ENCODE measurements around the gene PCDH11Y.
"Not testable (repeated sequence)": the region's sequence is repeated elsewhere in the genome, so short reads cannot be mapped to it uniquely, and the experiment has no call there.

DNA sequence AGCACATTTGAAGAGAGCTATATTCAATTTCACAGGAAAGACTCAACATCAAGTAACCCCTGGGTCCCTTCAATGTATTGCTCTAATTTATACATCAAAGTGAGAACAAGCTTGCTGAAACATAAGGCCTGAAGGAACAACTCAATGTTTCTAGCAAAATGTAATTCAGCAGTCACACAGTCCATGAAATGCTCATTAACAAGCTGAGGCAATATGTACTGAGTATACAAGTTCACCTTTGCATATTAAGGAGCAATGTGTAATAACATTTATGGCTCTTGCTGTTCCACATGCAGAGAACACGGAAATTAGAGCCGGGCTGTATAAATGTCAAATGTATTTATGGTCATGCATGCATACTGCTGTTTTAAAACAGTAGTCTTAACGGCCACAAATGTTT, 342.1 kb downstream of the PCDH11Y start:
- not testable (repeated sequence) for TF ChIP-seq SIN3A (IDR thresholded peaks at IDR 0.05; ENCODE audit: low read depth); POLR2AphosphoS5 (IDR thresholded peaks at IDR 0.05; ENCODE audit: low read depth, low read length); POLR2A (IDR thresholded peaks at IDR 0.05; ENCODE audit: borderline replicate concordance, extremely low read depth, insufficient read depth, insufficient read length); EZH2 (IDR thresholded peaks at IDR 0.05); YY1 (IDR thresholded peaks at IDR 0.05; ENCODE audit: extremely low read depth, insufficient replicate concordance, low read depth, low read length); JUND (IDR thresholded peaks at IDR 0.05)
- TF ChIP-seq, protein P1, sequence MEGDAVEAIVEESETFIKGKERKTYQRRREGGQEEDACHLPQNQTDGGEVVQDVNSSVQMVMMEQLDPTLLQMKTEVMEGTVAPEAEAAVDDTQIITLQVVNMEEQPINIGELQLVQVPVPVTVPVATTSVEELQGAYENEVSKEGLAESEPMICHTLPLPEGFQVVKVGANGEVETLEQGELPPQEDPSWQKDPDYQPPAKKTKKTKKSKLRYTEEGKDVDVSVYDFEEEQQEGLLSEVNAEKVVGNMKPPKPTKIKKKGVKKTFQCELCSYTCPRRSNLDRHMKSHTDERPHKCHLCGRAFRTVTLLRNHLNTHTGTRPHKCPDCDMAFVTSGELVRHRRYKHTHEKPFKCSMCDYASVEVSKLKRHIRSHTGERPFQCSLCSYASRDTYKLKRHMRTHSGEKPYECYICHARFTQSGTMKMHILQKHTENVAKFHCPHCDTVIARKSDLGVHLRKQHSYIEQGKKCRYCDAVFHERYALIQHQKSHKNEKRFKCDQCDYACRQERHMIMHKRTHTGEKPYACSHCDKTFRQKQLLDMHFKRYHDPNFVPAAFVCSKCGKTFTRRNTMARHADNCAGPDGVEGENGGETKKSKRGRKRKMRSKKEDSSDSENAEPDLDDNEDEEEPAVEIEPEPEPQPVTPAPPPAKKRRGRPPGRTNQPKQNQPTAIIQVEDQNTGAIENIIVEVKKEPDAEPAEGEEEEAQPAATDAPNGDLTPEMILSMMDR (IDR thresholded peaks at IDR 0.05 in 2 of 3, conservative IDR thresholded peaks at IDR 0.05 in 1 of 3; ENCODE audit: borderline replicate concordance in 1 of 3, insufficient read depth in 1 of 3, low read depth in 2 of 3, low read length in 2 of 3) = not testable (repeated sequence)

Data from HCT116 (cell line).